ENCODE results near the gene CNTN4.

- no peak for TF ChIP-seq POLR2AphosphoS5 (IDR thresholded peaks at IDR 0.05; ENCODE audit: low read depth)
- TF ChIP-seq REST (IDR thresholded peaks at IDR 0.05; ENCODE audit: unreplicated experiment), result no peak
- TF ChIP-seq CTCF (conservative IDR thresholded peaks at IDR 0.05; ENCODE audit: low read depth in 2 of 2), result no peak
Observed at GRCh38 chr3:2354702-2355101, 256.0 kb downstream of the CNTN4 start.

Data from GM23338 (cell line).